Urothelium cell line (cell line): ENCODE data around the gene TSPEAR.

Source experiments
- DNase-seq: peaks from one replicate; pipeline ENCODE4 v3.0.0; 2011; ENCODE audit warnings: low spot score, mixed read lengths
- FAIRE-seq: peaks from 2 replicates; lab custom pipeline; 2011; peaks lifted over from hg19 to GRCh38; lab: Jason Lieb, UNC

TSPEAR gene

GRCh38 chr21:44711327-44712202 is at the start of gene TSPEAR:
TSS of gene TSPEAR (minus strand) at chr21:44711572. CDS start at chr21:44711514, 58 bp downstream.
- FAIRE-seq = no peak

GRCh38 chr21:44760376-44760775 is 49.0 kb upstream of the TSPEAR start:
- FAIRE-seq = no peak

More at GRCh38 chr21:44711327-44712202, at the start of gene TSPEAR:
- no peak for DNase-seq

GRCh38 chr21:44759628-44760285 is 48.4 kb upstream of the TSPEAR start:
- FAIRE-seq (no peak), DNase-seq (no peak)

More at GRCh38 chr21:44760376-44760775, 49.0 kb upstream of the TSPEAR start:
- no peak for DNase-seq

GRCh38 chr21:44758781-44759627 is 47.6 kb upstream of the TSPEAR start:
- FAIRE-seq (no peak), DNase-seq (no peak)

DNA sequence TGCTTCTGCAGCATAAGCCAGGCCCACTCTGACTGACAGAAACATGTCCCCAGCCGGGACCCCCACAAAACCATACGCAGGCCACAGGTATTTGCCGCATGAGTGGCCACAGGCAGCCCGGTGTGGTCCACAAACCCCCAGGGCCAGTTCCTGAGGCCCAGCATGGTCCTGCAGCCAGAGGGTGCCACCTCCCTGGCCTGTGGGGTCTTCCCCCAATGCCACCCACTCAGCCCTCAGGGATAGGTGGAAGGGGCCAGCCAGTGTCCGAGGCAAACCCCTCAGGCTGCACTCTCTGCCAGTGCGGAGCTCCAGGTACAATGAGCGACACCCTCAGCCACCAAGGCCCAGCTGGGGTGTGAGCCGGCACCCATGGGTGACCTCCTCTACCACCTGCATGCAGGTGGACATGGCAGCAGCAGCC is 46.8 kb upstream of the TSPEAR start:
- FAIRE-seq (no peak), DNase-seq (no peak)

- FAIRE-seq = no peak
- DNase-seq = no peak
Measured at GRCh38 chr21:44757731-44758130, 46.4 kb upstream of the TSPEAR start.

GRCh38 chr21:44756423-44757185 is 45.2 kb upstream of the TSPEAR start:
- FAIRE-seq (no peak), DNase-seq (no peak)

DNA sequence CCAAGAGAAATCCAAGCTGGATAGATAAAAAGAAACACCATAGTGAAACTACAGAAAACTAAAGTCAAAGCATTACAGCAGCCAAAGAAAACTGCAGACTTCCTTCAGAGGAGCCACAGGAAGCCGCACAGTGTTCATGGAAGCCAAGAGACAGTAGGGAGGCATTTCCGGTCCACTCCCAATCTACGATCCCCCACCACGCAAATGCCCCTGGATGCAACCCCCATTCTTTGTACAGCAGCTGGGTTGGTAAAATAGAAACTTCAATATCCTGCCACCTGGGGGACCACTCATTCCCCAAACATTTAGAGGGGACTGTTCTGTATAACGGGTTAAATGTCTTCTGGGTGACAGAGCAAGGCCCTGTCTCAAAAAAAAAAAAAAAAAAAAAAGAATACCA is 43.9 kb upstream of the TSPEAR start:
- DNase-seq (no peak), FAIRE-seq (no peak)

GRCh38 chr21:44753357-44753756 is 42.0 kb upstream of the TSPEAR start:
- no peak for DNase-seq
- FAIRE-seq = no peak

GRCh38 chr21:44752671-44753235 is 41.4 kb upstream of the TSPEAR start:
- FAIRE-seq (peak; percentile 81), DNase-seq (no peak)

- DNase-seq (no peak), FAIRE-seq (no peak)
Measured at GRCh38 chr21:44751799-44752636, 40.6 kb upstream of the TSPEAR start.

DNA sequence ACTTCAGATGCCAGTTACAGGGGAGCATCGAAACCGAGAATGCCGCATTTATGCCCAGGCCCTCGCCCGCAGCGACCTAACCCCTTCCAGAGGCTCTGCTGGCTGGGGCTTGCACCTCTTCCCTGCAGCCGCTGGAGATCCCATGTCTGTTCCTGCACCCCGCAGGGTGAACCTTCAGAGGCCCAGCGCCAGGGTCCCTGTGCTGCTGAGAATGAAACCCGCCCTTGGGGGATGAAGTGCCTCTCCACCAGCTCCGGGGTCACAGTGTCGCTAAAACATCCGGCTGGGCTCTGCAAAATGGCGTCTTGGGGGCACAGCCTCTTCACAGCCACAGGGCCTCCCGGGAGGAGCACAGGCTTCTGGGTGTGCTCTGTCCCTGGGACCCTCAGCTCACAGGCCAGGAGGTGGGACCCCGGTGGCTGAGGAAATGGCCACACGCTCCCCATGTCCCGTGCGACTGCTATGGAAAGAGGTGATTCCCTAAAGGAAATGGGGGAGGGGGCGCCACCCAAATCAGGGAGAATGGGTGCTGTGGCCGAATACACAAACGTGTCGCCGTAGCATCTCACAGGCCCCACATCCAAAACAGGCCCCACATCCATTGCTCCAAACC is 39.9 kb upstream of the TSPEAR start:
- FAIRE-seq (no peak), DNase-seq (no peak)

GRCh38 chr21:44750675-44751025 is 39.3 kb upstream of the TSPEAR start:
- DNase-seq (no peak), FAIRE-seq (no peak)

- FAIRE-seq = no peak
- no peak for DNase-seq
Measured at GRCh38 chr21:44749759-44750674, 38.6 kb upstream of the TSPEAR start.

DNA sequence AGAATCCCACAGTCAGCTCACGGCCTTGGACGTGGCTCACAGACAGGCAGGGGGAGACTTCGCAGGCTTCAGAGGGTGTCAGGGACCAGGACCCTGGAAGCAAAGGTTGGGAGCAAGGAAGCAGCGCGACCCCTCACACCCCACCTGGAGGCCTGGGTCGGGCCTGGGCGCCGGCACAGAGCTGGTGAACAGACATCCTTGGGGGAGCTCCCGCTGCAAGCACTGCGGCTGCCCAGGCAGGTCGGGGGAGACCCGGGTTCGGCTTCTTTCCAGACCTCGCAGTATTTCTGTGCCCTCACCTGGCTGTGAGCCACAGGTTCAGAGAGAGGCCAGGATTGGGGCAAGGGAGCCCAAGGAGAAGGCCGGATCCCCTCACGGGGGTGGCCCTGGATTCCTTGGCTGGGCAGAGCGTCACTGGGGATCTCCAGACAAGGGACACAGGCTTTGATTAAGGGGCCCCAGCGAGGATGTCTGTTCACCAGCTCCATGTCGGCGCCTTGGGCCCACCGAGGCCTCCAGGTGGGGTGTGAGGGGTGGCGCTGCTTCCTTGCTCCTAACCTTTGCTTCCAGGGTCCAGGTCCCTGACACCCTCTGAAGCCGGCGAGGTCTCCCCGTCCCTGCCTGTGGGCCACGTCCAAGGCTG is 37.9 kb upstream of the TSPEAR start:
- FAIRE-seq (no peak), DNase-seq (no peak)

DNA sequence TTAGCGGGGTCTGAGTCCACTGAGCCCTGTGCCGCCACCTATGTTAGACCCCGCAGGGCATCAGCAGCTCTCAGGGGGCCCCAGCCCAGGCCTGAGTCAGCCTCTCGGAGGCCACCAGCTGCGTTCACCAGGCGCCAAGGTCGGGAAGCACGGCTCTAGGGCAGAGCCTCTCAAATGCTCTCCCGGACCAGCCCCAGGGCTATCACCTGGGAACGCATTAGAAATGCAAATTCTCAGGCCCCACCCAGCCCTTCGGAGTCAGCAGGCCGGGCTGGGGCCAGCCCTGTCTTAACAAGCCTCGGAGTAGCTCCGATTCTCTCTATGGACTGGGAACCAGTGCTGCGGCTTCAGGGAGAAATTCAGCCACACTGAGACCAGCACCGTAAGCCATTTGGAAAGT is 37.2 kb upstream of the TSPEAR start:
- no peak for FAIRE-seq
- DNase-seq = no peak

GRCh38 chr21:44742418-44743153 is 31.2 kb upstream of the TSPEAR start:
- FAIRE-seq (no peak), DNase-seq (no peak)
